Endodermal cell (in vitro differentiated cells): ENCODE results near the gene VPS35L. TPM values are rescaled to one million over a fixed set of nuclear protein-coding genes. Genes with fewer than 3 reads are reported as not detected.

ENCODE experiments used
- DNase-seq: peaks from one replicate; pipeline ENCODE4 v3.0.0-alpha.2; 2017
- H3K27ac ChIP-seq: 2 replicates; pipeline ENCODE4 v1.5.1; 2013; ENCODE audit warnings: mild to moderate bottlenecking, low read depth, low read length, moderate library complexity
- H3K27me3 ChIP-seq: 2 replicates; pipeline ENCODE4 v1.6.1; 2013; ENCODE audit warnings: mild to moderate bottlenecking, low read length, moderate library complexity; ENCODE audit not compliant: insufficient read depth, control insufficient read depth, poor library complexity, severe bottlenecking
- H3K36me3 ChIP-seq: 2 replicates; pipeline ENCODE4 v1.7.0; 2013; ENCODE audit warnings: mild to moderate bottlenecking, low read length, moderate library complexity; ENCODE audit not compliant: control insufficient read depth, insufficient read depth
- H3K4me1 ChIP-seq: one replicate; pipeline ENCODE4 v1.7.0; 2013; ENCODE audit warnings: low read length; ENCODE audit not compliant: control insufficient read depth, insufficient read depth
- H3K4me3 ChIP-seq: 2 replicates; pipeline ENCODE4 v1.5.1; 2013; ENCODE audit warnings: mild to moderate bottlenecking, low read length, moderate library complexity
- H3K9ac ChIP-seq: 2 replicates; pipeline ENCODE4 v1.6.1; 2013; ENCODE audit warnings: mild to moderate bottlenecking, low read length, moderate library complexity; ENCODE audit not compliant: poor library complexity, severe bottlenecking; ENCODE audit errors: extremely low read depth
- H3K9me3 ChIP-seq: 2 replicates; pipeline ENCODE4 v1.6.1; 2013; ENCODE audit warnings: mild to moderate bottlenecking, low read length, moderate library complexity; ENCODE audit not compliant: control insufficient read depth
- H3K27ac Mint-ChIP-seq: 2 replicates; pipeline ENCODE4 v1.8.0; 2020; ENCODE audit warnings: mixed read lengths
- H3K27me3 Mint-ChIP-seq: 2 replicates; pipeline ENCODE4 v1.8.0; 2021; ENCODE audit warnings: mild to moderate bottlenecking, mixed read lengths; ENCODE audit not compliant: insufficient read depth
- H3K36me3 Mint-ChIP-seq: 2 replicates; pipeline ENCODE4 v1.8.0; 2020; ENCODE audit warnings: low read depth, mixed read lengths
- H3K4me1 Mint-ChIP-seq: 2 replicates; pipeline ENCODE4 v1.8.0; 2020; ENCODE audit warnings: mixed read lengths
- H3K4me3 Mint-ChIP-seq: 2 replicates; pipeline ENCODE4 v1.8.0; 2020; ENCODE audit warnings: mild to moderate bottlenecking, moderate library complexity, mixed read lengths
- H3K9me3 Mint-ChIP-seq: 2 replicates; pipeline ENCODE4 v1.8.0; 2020; ENCODE audit warnings: mild to moderate bottlenecking, mixed read lengths
- WGBS, 2 experiments: methylation state at CpG; one replicate each; pipeline versions ENCODE4 v1.1.5 to v1.1.7; 2013; ENCODE audit warnings: missing lambda C conversion rate in 2 of 2, mixed read lengths in 1 of 2; ENCODE audit not compliant: insufficient coverage in 1 of 2, insufficient read length in 1 of 2; 5-methylcytosine and 5-hydroxymethylcytosine counted together
- total RNA-seq, 2 donors: library from RNA; stranded (reverse); fragmentation: NEBNext Ultra II Directional in 1 of 2; extraction: Animal tissue kit (Norgen Biotek cat#: 25700) in 1 of 2; gene quantifications; 2 replicates in 1 of 2; 3 replicates in 1 of 2; pipeline ENCODE4 v1.2.1, GENCODE V29; 2021
- TF ChIP-seq, protein P1 (sequence below): fragments of 200-600 bp; sonication (generic); conservative IDR thresholded peaks from 2 replicates; pipeline ENCODE4 v1.5.0; 2021; ENCODE audit warnings: antibody characterized with exemption, mild to moderate bottlenecking

VPS35L gene
- total RNA-seq, 2 donors from 2014 or later, result 61.5 to 82.0 TPM

DNA sequence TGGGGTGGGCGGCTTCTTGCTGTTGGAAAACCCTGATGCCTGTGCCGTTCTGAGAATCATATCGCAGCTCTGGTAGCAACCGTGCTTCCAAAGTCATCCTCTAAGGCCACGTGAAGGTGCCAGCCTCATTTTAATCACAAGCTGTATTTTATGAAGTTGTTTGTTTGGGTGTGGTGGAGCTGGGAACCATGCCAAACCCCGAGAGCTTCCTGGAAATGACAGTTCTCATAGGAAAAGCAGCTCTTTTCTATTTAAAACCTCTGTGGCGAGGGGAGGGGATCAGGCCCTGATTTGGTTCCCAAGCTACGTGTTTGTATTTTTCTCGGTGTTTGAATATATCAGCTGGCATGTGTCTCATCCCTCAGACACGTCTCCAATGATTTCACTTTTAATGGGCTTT, 140.8 kb downstream of the VPS35L start:
- no peaks in the 10 kb centered on the region for H3K27me3 Mint-ChIP-seq
- H3K4me3 Mint-ChIP-seq, result no peak overlapping the region
- DNase-seq, result no peak
- Histone ChIP-seq H3K27me3 (no peaks in the 10 kb centered on the region), H3K9ac (no peak overlapping the region), H3K4me3 (no peak overlapping the region), H3K4me1 (no peaks in the 10 kb centered on the region), H3K36me3 (peaks cover 50% of the 10 kb centered on the region), H3K9me3 (no peaks in the 10 kb centered on the region), H3K27ac (no peak overlapping the region)
- H3K36me3 Mint-ChIP-seq, result peaks cover 74% of the 10 kb centered on the region
- H3K4me1 Mint-ChIP-seq, result no peaks in the 10 kb centered on the region
- no peak overlapping the region for H3K27ac Mint-ChIP-seq
- TF ChIP-seq, protein P1, sequence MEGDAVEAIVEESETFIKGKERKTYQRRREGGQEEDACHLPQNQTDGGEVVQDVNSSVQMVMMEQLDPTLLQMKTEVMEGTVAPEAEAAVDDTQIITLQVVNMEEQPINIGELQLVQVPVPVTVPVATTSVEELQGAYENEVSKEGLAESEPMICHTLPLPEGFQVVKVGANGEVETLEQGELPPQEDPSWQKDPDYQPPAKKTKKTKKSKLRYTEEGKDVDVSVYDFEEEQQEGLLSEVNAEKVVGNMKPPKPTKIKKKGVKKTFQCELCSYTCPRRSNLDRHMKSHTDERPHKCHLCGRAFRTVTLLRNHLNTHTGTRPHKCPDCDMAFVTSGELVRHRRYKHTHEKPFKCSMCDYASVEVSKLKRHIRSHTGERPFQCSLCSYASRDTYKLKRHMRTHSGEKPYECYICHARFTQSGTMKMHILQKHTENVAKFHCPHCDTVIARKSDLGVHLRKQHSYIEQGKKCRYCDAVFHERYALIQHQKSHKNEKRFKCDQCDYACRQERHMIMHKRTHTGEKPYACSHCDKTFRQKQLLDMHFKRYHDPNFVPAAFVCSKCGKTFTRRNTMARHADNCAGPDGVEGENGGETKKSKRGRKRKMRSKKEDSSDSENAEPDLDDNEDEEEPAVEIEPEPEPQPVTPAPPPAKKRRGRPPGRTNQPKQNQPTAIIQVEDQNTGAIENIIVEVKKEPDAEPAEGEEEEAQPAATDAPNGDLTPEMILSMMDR, result no peak
- 96 to 98% methylated on average over 8 to 10 of the region's 10 CpGs for WGBS, 2 experiments
- H3K9me3 Mint-ChIP-seq, result no peaks in the 10 kb centered on the region

DNA sequence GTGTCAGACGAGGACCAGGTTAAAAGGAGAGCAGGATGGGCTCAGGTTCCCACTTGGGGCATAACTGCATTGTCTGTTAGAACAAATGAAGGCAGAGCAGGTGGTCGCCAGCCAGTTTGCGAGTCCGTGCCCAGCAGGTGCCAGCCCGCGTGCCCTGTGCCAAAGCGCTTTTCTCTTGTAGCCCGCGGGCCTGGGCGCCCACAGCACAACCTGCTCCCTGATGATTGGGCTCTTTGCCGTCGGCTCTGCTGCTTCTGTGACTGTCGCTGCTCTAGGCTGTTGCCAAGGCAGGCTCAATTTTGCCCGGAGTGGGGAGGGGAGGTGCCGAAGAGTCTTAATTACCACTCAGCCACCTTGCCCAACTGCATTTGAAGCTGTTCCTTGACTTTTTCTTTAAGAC, 141.5 kb downstream of the VPS35L start:
- no peaks in the 10 kb centered on the region for H3K27me3 Mint-ChIP-seq
- no peaks in the 10 kb centered on the region for H3K9me3 Mint-ChIP-seq
- no peak overlapping the region for H3K27ac Mint-ChIP-seq
- peaks cover 75% of the 10 kb centered on the region for H3K36me3 Mint-ChIP-seq
- no peak overlapping the region for H3K4me3 Mint-ChIP-seq
- TF ChIP-seq, protein P1, result no peak
- 94 to 98% methylated on average over 15 of the region's 15 CpGs for WGBS, 2 experiments
- no peak overlapping the region for H3K27ac ChIP-seq
- peaks cover 52% of the 10 kb centered on the region for H3K36me3 ChIP-seq
- no peak for DNase-seq
- no peak overlapping the region for H3K9ac ChIP-seq
- H3K9me3 ChIP-seq, result no peaks in the 10 kb centered on the region
- H3K4me1 ChIP-seq, result no peaks in the 10 kb centered on the region
- H3K4me1 Mint-ChIP-seq, result no peaks in the 10 kb centered on the region
- H3K4me3 ChIP-seq, result no peak overlapping the region
- H3K27me3 ChIP-seq, result no peaks in the 10 kb centered on the region

- no peak overlapping the region for H3K27ac ChIP-seq
- WGBS, 2 experiments, result 95 to 97% methylated on average over 5 to 8 of the region's 8 CpGs
- Mint-ChIP-seq H3K36me3 (peaks cover 74% of the 10 kb centered on the region), H3K9me3 (no peaks in the 10 kb centered on the region), H3K4me3 (no peak overlapping the region), H3K27me3 (no peaks in the 10 kb centered on the region), H3K27ac (no peak overlapping the region), H3K4me1 (no peaks in the 10 kb centered on the region)
- no peaks in the 10 kb centered on the region for H3K27me3 ChIP-seq
- DNase-seq, result no peak
- TF ChIP-seq, protein P1, result no peak
- no peak overlapping the region for H3K4me3 ChIP-seq
- no peaks in the 10 kb centered on the region for H3K9me3 ChIP-seq
- no peaks in the 10 kb centered on the region for H3K4me1 ChIP-seq
- no peak overlapping the region for H3K9ac ChIP-seq
- peaks cover 60% of the 10 kb centered on the region for H3K36me3 ChIP-seq
These were observed 142.3 kb downstream of the VPS35L start for GRCh38 chr16:19697756-19698318.
